H4 (cell line): ENCODE data around the gene SPRING1. TPM values are rescaled to one million over a fixed set of nuclear protein-coding genes. Genes with fewer than 3 reads are reported as not detected.

Experiments
- DNase-seq: peaks from one replicate; pipeline ENCODE4 v3.0.0-alpha.2; 2015; ENCODE audit warnings: low spot score
- total RNA-seq: library from RNA; depleted of rRNA; stranded (reverse); fragments of >200 nt; shearing (Covaris generic); gene quantifications from 2 replicates; pipeline ENCODE4 v1.2.3, GENCODE V29; 2014

The SPRING1 gene
- total RNA-seq, 1 experiment from 2014 or later, result 15.9 TPM

- DNase-seq, result no peak
These were observed 1.6 kb upstream of the SPRING1 start for GRCh38 chr12:116739381-116739887.

DNA sequence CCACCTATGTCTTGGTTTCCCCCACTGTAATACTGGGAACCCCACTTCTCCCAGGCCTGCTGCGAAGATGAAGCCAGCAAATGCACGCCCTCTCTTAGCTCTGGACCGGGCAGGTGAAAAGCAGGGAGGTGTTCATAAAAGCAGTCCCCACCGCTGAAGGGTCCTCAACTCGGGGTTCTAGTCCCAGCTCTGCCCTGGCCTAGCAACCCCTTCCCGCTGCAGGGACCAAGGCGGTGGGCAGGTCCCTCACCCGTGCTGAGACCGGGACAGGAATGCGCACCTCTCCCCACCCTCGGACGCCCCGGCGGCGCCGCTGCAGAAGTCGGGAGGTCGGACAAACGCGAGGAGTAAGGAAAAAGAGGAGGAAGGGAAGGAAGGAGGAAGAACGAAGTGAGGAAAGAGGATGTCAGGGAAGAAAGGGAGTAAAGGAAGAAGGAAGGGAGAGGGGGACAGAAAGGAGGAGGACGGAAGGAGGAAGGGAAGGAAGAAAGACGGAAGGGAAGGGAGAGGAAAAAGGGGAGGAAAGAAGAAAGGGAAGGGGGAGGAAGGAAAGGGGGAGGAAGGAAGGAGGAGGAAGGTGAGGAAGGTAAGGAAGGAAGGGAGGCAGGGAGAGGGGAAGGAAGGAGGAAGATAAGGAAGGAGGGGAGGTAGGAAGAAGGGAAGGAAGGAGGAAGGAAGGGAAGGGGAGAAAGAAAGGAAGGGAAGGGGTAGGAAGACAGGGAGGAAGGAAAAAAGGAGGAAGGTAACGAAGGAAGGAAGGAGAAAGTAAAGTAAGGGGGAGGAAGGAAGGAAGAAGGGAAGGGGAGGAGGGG is 701 bp downstream of the SPRING1 start:
- DNase-seq, result no peak

GRCh38 chr12:116735951-116736599 is 1.8 kb downstream of the SPRING1 start:
- DNase-seq, result no peak

DNA sequence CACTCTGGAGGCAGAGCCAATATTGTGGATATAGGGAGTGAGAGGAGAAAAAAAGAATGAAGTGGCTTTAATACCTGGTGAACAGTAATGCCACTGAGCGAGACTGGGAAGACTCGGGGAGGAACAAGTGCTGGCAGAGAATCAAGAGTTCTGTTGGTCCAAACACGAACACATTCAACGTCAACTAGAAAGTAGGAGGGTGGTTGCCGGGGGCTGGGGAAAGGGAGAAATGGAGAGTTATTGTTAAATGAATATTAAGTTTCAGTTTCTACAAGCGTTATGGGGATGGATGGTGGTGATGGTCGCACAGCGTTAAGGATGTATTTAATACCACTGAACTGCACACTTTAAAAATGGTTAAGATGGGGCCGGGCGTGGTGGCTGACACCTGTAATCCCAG is 2.8 kb downstream of the SPRING1 start:
- no peak for DNase-seq

GRCh38 chr12:116734156-116734768 is 3.6 kb downstream of the SPRING1 start:
- DNase-seq, result no peak

DNA sequence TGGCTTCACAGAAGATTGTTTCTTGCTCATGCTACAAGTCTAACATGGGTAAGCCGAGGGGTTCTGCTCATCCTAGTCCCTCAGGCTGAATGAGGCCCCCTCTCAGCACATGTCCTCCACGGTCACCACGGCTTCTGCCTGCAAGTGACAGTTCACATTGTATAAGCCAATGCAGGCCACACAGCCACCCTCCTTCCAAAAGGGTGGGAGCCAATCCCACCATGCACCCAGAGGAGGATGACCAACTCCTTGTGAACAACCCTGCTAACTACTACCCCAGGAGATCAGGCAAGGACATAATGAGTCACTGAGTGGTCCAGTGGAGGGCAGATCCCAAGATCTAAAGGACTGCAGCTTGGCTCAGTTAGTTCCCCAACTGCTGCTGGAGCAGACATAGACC is 6.1 kb downstream of the SPRING1 start:
- no peak for DNase-seq

DNA sequence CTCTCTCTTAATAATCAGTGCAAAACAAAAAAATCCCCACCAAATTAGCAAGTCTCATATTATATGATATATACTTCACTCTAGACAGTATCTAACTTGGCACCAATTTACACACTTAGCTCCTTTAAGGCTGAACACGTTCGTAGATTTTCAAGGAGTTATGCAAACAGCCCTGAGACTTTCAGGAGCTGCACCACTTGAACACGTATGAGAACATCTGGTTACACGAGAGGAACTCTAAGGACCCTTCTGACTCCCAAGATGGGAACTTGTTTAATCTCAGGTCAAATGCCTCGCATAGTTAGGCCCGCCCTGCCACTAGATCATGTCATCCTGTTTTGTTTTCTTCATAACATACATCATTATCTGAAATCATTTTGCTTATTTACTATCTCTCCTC is 10.0 kb downstream of the SPRING1 start:
- DNase-seq, result no peak

GRCh38 chr12:116727261-116727660 is 10.6 kb downstream of the SPRING1 start:
- DNase-seq, result no peak

DNA sequence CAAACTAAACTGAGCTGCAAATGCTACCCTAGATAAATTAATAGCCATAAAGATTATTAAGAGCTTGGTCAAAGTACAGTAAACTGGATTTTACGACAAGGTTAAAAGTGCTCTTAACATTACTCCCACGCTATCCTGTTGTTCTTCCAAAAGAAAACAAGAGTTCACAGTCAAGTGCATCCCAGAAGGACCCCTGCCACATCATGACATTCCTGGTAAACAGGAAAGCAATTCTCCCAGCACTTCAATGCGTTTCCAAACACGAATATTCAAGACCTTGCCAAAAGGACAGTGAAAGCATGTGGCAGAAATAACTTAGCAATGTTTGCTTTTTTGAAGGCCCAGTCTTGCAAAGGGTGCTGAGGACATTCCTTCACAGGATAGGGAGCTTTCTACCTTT is 11.2 kb downstream of the SPRING1 start:
- no peak for DNase-seq

GRCh38 chr12:116722245-116722644 is 15.6 kb downstream of the SPRING1 start:
- DNase-seq, result no peak

- DNase-seq, result no peak
These were observed 17.9 kb downstream of the SPRING1 start for GRCh38 chr12:116719731-116720528.

DNA sequence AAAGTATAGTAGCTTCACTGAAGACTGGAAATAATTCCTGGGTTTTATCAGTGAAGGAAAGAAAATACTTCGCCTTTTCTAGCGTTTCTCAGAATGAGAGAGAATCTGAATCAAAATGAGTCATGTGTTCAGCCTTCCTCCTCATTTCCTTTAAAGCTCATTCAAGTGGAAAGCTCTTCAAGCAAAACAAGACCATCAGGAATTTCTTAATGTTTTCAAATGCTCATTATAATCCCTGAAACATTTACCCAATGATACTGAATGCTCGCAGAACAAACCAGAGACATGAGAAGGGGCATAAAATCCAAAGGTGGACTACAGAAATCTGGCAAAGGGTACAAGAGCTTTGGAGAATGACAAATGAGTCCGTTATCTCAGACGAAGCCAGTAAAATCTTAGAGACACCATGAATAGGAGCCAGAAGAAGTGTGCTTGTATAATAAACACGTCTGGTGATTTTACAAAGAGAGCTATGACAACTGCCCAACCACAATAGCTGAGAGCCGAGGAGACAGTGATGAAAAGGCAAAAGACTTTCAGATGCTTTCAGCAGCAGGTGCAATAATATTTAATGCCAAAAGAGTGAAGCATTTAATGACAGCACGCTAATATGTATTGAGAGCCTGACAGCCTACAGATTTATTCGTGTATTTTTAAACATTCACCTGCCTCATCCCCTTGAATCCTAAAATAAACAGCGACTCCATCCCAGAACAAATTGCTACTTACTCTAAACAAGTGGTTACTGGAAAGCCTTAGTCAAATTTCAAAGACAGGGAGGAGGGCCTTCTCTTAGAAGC is 19.0 kb downstream of the SPRING1 start:
- DNase-seq, result no peak

GRCh38 chr12:116717466-116718437 is 20.1 kb downstream of the SPRING1 start:
- no peak for DNase-seq

- DNase-seq, result no peak
These were observed 23.7 kb downstream of the SPRING1 start for GRCh38 chr12:116714175-116714574.

DNA sequence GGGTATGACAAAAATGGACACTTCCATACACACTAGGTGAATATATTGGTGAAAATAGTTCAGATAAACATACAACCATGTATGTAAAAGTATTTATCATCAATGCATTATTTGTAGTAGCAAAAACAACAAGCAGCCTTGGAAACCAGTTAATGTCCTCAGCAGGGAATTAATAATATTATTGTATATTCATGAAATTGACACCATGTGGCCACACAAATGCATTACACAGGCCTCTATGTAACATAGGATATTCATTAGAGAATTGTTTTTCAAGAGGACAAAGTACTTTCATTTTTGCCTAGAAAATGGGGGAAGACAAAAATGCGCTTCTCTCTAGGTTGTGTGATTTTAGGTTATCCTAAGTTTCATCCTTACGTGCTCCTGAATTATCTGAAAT is 24.3 kb downstream of the SPRING1 start:
- no peak for DNase-seq

GRCh38 chr12:116712458-116713303 is 25.2 kb downstream of the SPRING1 start:
- DNase-seq, result no peak

- no peak for DNase-seq
These were observed 27.3 kb downstream of the SPRING1 start for GRCh38 chr12:116710370-116711150.

GRCh38 chr12:116709768-116710167 is 28.1 kb downstream of the SPRING1 start:
- DNase-seq, result no peak
